Nucleus accumbens (tissue), 56 donors: ENCODE data around the gene GPRC5B.
A peak's percentile ranks its signal among the peaks of the same experiment; 100 is the strongest.

Source experiments
- DNase-seq, 56 donors: peaks; one replicate each; lab custom pipeline; 2025; lab: John Stamatoyannopoulos, UW

Gene GPRC5B, protein sequence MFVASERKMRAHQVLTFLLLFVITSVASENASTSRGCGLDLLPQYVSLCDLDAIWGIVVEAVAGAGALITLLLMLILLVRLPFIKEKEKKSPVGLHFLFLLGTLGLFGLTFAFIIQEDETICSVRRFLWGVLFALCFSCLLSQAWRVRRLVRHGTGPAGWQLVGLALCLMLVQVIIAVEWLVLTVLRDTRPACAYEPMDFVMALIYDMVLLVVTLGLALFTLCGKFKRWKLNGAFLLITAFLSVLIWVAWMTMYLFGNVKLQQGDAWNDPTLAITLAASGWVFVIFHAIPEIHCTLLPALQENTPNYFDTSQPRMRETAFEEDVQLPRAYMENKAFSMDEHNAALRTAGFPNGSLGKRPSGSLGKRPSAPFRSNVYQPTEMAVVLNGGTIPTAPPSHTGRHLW

DNA sequence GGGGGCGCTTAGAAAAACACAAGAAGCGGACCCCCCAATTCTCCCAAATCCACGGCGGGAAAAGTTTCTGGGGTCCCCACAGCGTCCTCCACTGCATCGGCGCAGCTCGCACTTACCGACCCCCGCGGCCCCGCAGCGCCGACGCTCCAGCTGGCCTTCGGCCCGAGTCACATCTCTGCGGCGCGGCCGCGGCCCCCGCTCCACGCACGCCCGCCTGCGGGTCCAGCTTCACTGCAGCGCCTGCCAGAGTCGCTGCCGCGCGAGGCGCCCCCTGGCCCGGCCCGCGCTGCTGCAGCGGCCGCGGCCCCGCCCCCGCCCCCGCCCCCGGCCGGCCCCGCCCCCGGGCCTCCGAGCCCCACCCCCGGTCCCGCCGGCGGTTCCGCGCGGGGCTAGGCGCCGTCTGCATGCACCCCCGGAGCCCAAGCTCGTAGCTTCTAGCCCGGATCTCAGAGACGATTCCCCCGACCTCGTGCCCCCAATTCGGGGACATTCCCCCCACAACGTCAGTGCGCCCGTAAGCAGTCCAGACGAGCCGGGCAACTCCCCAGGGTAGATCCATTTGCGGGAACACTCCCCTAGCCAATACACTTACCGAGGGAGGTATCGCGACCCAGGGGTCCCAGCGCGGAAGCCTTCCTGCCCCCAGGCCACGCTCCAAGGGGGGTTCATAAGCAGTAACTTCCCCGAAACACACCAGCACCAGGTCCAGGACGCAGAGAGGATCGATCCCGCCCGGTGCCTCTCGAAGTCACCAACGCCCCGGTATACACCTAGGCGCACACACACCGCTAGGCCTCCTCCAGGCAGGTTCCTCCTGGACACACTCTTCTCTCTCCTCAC, at the start of gene GPRC5B:
TSS of gene GPRC5B (minus strand) at position 238 of the 840 bp plus-strand sequence. CDS start 12,003 bp downstream, outside the sequence.
- peak in 50 of 56 donors; percentile 19 to 84 (median 66) for DNase-seq

- DNase-seq: no peak
Measured at GRCh38 chr16:19933740-19934139, 49.1 kb upstream of the GPRC5B start.

DNA sequence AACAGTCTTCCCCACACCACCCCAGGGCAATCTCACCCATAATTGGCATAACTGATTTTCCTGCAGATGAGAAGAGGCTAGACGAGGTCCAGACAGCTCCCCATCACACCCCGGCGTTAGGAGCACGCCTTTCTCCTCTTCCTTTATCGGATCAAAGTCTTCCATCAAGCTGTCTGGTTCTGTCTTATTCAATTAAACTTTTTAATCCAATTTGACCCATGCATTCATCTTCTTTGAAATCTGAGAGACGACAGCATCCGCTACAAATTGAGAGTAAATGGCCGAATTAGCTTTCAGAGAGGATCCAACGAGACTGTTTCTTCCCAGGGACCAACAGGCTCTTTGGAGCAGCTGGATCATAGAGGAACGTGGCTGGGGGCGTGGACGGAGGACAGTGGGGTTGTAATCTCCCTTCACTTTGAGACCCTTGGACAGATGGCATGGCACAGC, 44.4 kb upstream of the GPRC5B start:
- DNase-seq: no peak

DNA sequence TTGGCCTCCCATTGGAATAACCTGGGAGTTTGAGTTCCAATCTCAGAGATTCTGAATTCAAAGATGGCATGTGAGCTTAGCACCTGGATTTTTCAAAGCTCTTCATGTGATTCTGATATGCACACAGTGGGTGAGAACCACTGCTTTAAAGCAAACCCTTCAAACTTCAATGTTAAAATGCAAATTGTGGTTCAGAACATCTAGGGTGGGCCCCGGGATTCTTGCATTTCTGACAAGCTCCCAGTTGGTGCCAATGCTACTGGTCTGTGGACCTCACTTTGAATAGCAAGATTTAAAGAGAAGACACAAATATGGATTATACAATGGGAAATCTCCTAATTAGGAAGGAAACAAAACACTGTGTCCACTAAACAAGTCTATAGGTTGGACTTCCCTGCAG, 43.8 kb upstream of the GPRC5B start:
- no peak for DNase-seq

DNA sequence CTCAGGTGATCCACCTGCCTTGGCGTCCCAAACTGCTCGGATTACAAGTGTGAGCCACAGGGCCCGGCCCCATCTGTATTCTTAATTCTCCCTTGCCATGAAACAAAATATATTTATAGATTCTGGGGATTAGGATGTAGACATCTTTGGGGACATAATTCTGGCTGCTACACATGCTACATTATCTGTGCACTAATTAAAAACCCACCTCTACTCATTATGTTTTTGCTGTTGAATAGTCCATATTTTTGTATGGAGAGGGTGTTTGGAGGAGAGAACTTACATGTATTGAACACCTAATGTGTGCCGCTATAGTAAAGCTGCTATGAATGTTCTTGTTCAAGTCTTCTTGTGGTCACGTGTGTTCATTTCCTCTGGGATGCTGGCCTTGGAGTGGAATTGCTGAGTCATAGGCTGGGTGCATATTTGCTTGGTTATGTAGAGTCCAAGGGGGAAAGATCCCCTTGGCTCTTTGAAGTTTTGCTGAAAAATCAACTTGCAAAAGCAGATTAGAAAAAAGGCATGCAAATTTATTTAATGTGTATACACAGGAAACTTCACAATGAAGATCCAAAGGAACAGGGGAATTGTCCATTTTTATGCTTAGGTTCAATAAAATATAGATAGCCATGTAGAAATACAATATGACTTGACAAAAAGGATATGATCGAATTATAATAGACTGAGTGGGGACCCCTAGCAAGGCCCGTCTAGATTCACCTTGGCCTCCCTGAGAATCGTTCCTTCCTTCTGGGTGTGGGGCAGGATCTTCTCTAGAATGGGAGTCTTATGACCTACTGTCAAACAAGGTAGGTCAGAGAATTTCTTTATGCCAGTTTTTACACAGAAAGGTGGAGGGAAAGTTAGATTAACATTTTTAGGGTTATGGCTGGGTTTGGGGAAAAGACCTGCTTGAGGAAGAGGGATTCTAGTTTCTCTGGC, 42.1 kb upstream of the GPRC5B start:
- no peak for DNase-seq

DNA sequence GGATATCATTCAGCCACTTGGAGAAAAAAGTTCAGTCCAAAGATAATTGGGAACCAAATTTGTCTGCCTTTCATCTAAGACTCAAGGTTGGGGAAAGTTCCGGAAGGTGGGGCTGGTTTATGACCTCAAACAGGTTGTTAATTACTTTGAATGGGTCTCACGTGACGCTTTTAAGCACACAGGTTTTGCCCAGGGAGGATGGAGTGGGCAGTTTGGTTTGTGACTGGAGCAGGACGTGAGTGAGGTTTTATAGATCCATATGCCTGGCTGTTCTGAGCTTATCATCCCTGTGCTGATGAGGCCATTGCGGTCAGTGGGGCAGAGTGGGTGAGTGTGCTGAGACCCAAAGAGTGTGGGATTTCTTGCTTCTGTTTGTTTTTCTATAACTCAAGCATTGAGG, 38.7 kb upstream of the GPRC5B start:
- DNase-seq: no peak

DNA sequence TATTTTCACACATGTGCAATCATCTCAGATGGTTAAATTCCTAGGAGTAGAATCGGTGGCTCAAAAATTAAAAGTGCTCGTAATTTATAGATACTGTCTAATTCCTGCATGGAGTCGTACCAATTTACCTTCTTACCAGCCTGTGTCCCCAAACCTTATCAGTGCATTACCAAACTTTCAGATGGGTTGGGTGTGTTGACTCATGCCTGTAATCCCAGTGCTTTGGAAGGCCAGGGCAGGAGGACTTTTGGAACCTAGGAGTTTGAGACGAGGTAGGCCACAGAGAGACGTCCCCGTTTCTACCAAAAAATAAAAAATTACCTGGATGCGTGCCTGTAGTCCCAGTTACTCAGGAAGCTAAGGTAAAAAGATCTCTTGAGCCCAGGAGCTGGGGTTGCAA, 34.5 kb upstream of the GPRC5B start:
- DNase-seq: no peak

GRCh38 chr16:19916064-19916463, 31.4 kb upstream of the GPRC5B start:
- DNase-seq: no peak

DNA sequence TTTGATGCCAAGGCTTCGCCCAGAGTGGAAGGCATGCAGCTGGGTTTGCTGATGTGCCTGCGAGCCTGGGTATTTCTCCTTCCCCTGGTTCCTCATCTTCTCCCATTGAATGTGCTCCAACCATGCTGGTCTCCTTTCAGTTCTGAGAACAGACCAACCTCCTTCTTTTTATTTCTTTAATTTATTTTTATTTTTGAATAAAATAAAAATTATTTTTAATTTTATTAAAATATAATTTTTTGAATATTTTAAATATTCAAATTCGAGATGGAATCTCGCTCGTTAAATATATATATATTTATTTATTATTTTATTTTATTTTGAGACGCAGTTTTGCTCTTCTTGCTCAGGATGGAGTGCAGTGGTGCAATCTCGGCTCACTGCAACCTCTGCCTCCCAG, 30.2 kb upstream of the GPRC5B start:
- no peak for DNase-seq

- DNase-seq: no peak
Measured at GRCh38 chr16:19913340-19913645, 28.6 kb upstream of the GPRC5B start.

DNA sequence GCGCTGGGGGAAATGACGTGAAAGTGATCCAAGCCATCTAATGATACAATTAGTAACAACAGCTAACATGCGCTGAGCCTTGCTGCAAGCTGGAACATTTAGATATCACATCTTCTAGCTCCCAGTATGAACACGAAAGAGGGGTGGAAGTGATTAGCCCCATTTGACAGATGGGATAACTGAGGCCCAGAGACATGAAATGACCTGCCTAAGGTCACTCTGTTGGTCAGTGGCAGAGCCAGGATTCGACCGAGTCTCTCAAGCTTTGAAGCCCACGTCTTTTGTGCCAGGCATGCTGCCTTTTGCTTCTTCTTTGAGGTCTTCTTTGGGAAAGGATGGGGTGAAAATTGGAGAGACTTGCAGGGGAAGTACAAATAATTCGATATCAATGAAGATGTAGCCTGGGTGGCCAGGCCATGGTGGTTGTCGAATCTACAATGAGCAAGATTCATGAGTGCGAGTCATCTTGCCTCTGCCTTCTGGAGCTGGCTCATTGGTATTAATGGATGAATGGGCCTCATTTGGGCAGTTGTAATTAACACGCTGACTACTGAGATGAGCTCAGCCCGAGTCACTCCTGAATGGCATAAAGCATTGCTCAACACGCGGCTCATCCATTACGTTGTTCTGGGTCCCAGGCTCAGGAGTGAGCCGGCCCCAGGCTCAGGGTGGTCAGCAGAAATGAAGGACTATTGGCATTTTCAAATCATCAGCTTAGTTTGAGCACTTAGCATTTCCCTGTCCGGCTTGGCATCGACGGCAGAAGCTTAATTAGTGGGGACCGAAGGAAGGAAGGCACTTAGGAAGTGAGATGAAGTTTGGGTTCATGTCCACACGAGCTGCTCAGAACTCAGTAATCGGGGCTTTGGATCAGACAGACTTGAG, 28.0 kb upstream of the GPRC5B start:
- DNase-seq: peak in 1 of 56 donors; percentile 27

- DNase-seq: no peak
Measured at GRCh38 chr16:19911747-19912454, 27.3 kb upstream of the GPRC5B start.

- DNase-seq: no peak
Measured at GRCh38 chr16:19911204-19911603, 26.6 kb upstream of the GPRC5B start.

DNA sequence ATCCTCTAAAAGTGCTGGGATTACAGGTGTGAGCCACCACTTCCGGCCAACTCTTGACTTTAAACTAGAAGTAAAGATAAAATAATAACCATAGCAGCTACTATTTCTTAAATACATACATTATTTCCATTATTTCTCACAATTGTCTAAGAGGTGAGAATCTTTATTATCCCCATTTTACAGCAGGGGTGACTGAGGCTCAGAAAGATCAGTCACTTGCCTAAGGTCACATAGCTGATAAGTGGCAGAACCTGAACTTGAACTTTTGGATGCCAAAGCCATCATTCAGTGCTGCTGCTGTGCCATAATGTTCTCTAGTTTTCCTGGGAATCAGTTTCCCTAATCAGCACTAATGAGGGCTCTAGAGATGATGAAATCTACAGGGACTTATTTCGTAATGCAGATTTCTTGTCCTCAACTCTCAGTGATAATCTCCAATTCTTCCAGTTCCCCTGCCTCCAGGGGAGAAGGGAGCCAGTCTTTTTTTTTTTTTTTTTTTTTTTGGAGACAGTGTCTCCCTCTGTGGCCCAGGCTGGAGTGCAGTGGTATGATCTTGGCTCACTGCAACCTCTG, 25.2 kb upstream of the GPRC5B start:
- DNase-seq: no peak

DNA sequence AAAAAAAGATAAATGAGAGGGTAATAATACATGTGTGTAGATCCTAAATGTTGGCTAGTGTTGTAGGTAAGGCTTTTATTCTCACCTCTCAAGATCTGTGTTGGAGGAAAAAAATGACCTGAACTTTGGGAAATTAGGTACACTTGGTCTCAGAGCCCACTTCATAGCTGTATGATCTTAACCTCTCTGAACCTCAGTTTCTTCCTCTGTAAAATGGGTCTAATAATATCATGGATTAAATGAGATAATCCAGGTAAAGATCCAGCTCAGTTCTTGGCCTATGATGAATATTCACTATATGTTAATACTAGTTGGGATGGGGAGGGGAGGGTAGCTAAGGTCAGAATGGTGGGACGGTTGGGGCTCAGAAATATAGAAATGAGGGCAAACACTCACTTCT, 24.3 kb upstream of the GPRC5B start:
- DNase-seq: no peak

- peak in 48 of 56 donors; percentile 2 to 76 (median 27) for DNase-seq
Measured at GRCh38 chr16:19907161-19907992, 22.7 kb upstream of the GPRC5B start.

DNA sequence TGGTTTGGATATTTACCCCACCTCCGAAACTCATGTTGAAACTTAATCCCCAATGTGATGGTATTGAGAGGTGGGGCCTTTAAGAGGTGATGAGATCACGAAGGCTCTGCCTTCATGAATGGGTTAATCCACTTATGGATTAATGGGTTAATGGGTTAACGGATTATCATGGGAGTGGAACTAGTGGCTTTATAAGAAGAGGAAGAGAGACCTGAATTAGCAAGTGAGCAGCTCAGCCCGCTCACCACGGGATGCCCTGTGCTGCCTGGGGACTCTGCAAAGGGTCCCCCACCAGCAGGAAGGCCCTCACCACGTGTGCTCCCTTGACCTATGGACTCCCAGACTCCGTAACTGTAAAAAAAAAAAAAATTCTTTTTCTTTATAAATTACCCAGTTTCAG, 16.5 kb upstream of the GPRC5B start:
- DNase-seq: no peak

DNA sequence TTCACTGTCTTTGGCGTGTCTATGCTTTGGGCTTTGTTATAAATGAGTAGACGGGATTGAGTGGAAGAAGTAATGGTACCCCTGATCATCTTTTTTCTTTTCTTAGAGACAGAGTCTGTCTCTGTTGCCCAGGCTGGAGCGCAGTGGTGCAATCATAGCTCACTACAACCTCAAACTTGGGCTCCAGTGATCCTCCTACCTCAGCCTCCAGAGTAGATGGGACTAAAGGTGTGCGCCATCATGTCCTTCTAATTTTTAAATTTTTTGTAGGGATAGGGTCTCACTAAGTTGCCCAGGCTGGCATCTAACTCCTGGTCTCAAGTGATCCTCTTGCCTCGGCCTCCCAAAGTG, 14.9 kb upstream of the GPRC5B start:
- no peak for DNase-seq
